Measurements from ENCODE around the gene MAP3K5. TPM values are rescaled to one million over a fixed set of nuclear protein-coding genes. Genes with fewer than 3 reads are reported as not detected.
A peak's percentile ranks its signal among the peaks of the same experiment; 100 is the strongest.

The MAP3K5 gene
- total and polyA plus RNA-seq, 7 donors: 7.4 to 17.8 (median 9.4) TPM

GRCh38 chr6:136784910-136785746, 7.1 kb downstream of the MAP3K5 start:
- Histone ChIP-seq H3K27ac (peak overlapping the region in 1 of 4 donors; percentile 9), H3K9me3 (no peaks in the 10 kb centered on the region), H3K27me3 (no peaks in the 10 kb centered on the region), H3K4me1 (peaks cover 0 to 19% (median 10%) of the 10 kb centered on the region in 4 donors), H3K4me3 (no peak overlapping the region), H3K36me3 (no peaks in the 10 kb centered on the region)
- DNase-seq: peak; percentile 78
- TF ChIP-seq CTCF (IDR thresholded peaks at IDR 0.05) (no peak), POLR2AphosphoS5 (IDR thresholded peaks at IDR 0.05) (no peak), EP300 (IDR thresholded peaks at IDR 0.05) (no peak), POLR2A (IDR thresholded peaks at IDR 0.05) (no peak)
- WGBS, 2 donors: 55 to 83% methylated on average over 10 of the region's 10 CpGs
- intact Hi-C loops (cut with DNase I): no loop called here

GRCh38 chr6:136784271-136784664, 8.0 kb downstream of the MAP3K5 start:
- Histone ChIP-seq H3K27me3 (no peaks in the 10 kb centered on the region), H3K36me3 (no peaks in the 10 kb centered on the region), H3K27ac (peak overlapping the region in 1 of 4 donors; percentile 13), H3K4me3 (peak overlapping the region in 1 of 4 donors; percentile 11), H3K9me3 (no peaks in the 10 kb centered on the region), H3K4me1 (peaks cover 0 to 19% (median 9%) of the 10 kb centered on the region in 4 donors)
- 72 to 90% methylated on average over 8 of the region's 8 CpGs for WGBS, 2 donors
- TF ChIP-seq EP300 (IDR thresholded peaks at IDR 0.05) (no peak), CTCF (IDR thresholded peaks at IDR 0.05) (no peak), POLR2A (IDR thresholded peaks at IDR 0.05) (no peak), POLR2AphosphoS5 (IDR thresholded peaks at IDR 0.05) (no peak)
- DNase-seq: no peak
- intact Hi-C loops (cut with DNase I): no loop called here

GRCh38 chr6:136783495-136784270, 8.6 kb downstream of the MAP3K5 start:
- Histone ChIP-seq H3K4me1 (peaks cover 0 to 19% (median 7%) of the 10 kb centered on the region in 4 donors), H3K36me3 (no peaks in the 10 kb centered on the region), H3K9me3 (no peaks in the 10 kb centered on the region), H3K4me3 (peak overlapping the region in 1 of 4 donors; percentile 11), H3K27me3 (no peaks in the 10 kb centered on the region), H3K27ac (peak overlapping the region in 1 of 4 donors; percentile 25)
- WGBS, 2 donors: 58 to 73% methylated on average over 9 of the region's 9 CpGs
- TF ChIP-seq POLR2AphosphoS5 (IDR thresholded peaks at IDR 0.05) (no peak), POLR2A (IDR thresholded peaks at IDR 0.05) (no peak), CTCF (IDR thresholded peaks at IDR 0.05) (no peak), EP300 (IDR thresholded peaks at IDR 0.05) (no peak)
- intact Hi-C loops (cut with DNase I): no loop called here
- DNase-seq: no peak

- intact Hi-C loops (cut with DNase I): no loop called here
- Histone ChIP-seq H3K4me1 (peaks cover 0 to 16% (median 7%) of the 10 kb centered on the region in 4 donors), H3K27me3 (no peaks in the 10 kb centered on the region), H3K4me3 (no peak overlapping the region), H3K36me3 (no peaks in the 10 kb centered on the region), H3K27ac (no peak overlapping the region), H3K9me3 (no peaks in the 10 kb centered on the region)
- WGBS, 2 donors: 95 to 96% methylated on average over 6 of the region's 6 CpGs
- DNase-seq: no peak
- no peak for TF ChIP-seq POLR2A (IDR thresholded peaks at IDR 0.05)
- TF ChIP-seq EP300 (IDR thresholded peaks at IDR 0.05): no peak
- no peak for TF ChIP-seq POLR2AphosphoS5 (IDR thresholded peaks at IDR 0.05)
- TF ChIP-seq CTCF (IDR thresholded peaks at IDR 0.05): no peak
Measured at GRCh38 chr6:136783021-136783420, 9.3 kb downstream of the MAP3K5 start.

All from sigmoid colon (tissue), 7 donors.